Middle frontal gyrus (tissue), 1 donor: ENCODE results near the gene BFSP2.

Experiments used
- DNase-seq: peaks from one replicate; pipeline ENCODE4 v3.0.0-alpha.2; 2015; ENCODE audit warnings: low spot score; ENCODE audit errors: extremely low spot score

BFSP2 gene

GRCh38 chr3:133383175-133383574 is 16.7 kb upstream of the BFSP2 start:
- DNase-seq = no peak

- DNase-seq = no peak
Observed at GRCh38 chr3:133383741-133384140, 16.1 kb upstream of the BFSP2 start.

- DNase-seq = peak; percentile 59
Observed at GRCh38 chr3:133384331-133385027, 15.4 kb upstream of the BFSP2 start.

- DNase-seq = no peak
Observed at GRCh38 chr3:133386876-133387275, 13.0 kb upstream of the BFSP2 start.

- no peak for DNase-seq
Observed at GRCh38 chr3:133387341-133387740, 12.5 kb upstream of the BFSP2 start.

GRCh38 chr3:133388696-133389395 is 11.0 kb upstream of the BFSP2 start:
- no peak for DNase-seq

GRCh38 chr3:133390715-133391114 is 9.1 kb upstream of the BFSP2 start:
- DNase-seq = no peak

GRCh38 chr3:133393204-133393603 is 6.7 kb upstream of the BFSP2 start:
- no peak for DNase-seq

GRCh38 chr3:133393691-133394474 is 6.0 kb upstream of the BFSP2 start:
- DNase-seq = no peak

- no peak for DNase-seq
Observed at GRCh38 chr3:133394561-133395311, 5.1 kb upstream of the BFSP2 start.

- no peak for DNase-seq
Observed at GRCh38 chr3:133396906-133397305, 3.0 kb upstream of the BFSP2 start.

- DNase-seq = no peak
Observed at GRCh38 chr3:133401374-133402135, 1.7 kb downstream of the BFSP2 start.

GRCh38 chr3:133404920-133405319 is 5.1 kb downstream of the BFSP2 start:
- DNase-seq = no peak

- DNase-seq = no peak
Observed at GRCh38 chr3:133408366-133408765, 8.5 kb downstream of the BFSP2 start.

GRCh38 chr3:133408961-133409360 is 9.1 kb downstream of the BFSP2 start:
- no peak for DNase-seq

- DNase-seq = no peak
Observed at GRCh38 chr3:133410191-133410892, 10.5 kb downstream of the BFSP2 start.

- no peak for DNase-seq
Observed at GRCh38 chr3:133412183-133413132, 12.6 kb downstream of the BFSP2 start.

GRCh38 chr3:133413161-133414020 is 13.5 kb downstream of the BFSP2 start:
- no peak for DNase-seq
